Colonic mucosa (tissue), 4 donors: ENCODE data around the gene SLC22A14. TPM values are rescaled to one million over a fixed set of nuclear protein-coding genes. Genes with fewer than 3 reads are reported as not detected.

Experiments
- DNase-seq: peaks from one replicate; pipeline ENCODE4 v3.0.0-alpha.2; 2020
- H3K27ac ChIP-seq: fragments of 200-600 bp; one replicate; pipeline ENCODE4 v1.8.0; 2021
- H3K27me3 ChIP-seq: fragments of 200-600 bp; one replicate; pipeline ENCODE4 v1.8.0; 2021
- H3K36me3 ChIP-seq: fragments of 200-600 bp; one replicate; pipeline ENCODE4 v1.8.0; 2021
- H3K4me1 ChIP-seq: fragments of 200-600 bp; one replicate; pipeline ENCODE4 v1.8.0; 2021; ENCODE audit warnings: mild to moderate bottlenecking
- H3K4me3 ChIP-seq: fragments of 200-600 bp; one replicate; pipeline ENCODE4 v1.8.0; 2021
- H3K9ac ChIP-seq, 2 donors: one replicate each; pipeline ENCODE4 v1.7.0; 2013; ENCODE audit warnings: control low read depth in 2 of 2, low read depth in 2 of 2, low read length in 2 of 2
- H3K9me3 ChIP-seq: fragments of 200-600 bp; one replicate; pipeline ENCODE4 v1.8.0; 2021
- CTCF ChIP-seq: fragments of 200-600 bp; IDR thresholded peaks from one replicate; pipeline ENCODE4 v1.8.0; 2022; ENCODE audit warnings: antibody characterized with exemption, mild to moderate bottlenecking
- intact Hi-C: fragments of 100-400 bp; cut with DNase I; formaldehyde crosslinking; loops from one replicate; pipeline ENCODE4 v1.14.1; 2022
- total RNA-seq, 2 donors: library from RNA; stranded (reverse); fragmentation: NEBNext Ultra II Directional in 1 of 2; extraction: Animal tissue kit (Norgen Biotek cat#: 25700) in 1 of 2; gene quantifications; one replicate each; pipeline ENCODE4 v1.2.1, GENCODE V29; 2021
- donor health status: healthy.
- donor health status: DM: no; HTN: no; CAD: no.
- donor health status: DM: no; HTN: no; CAD: no.

Gene SLC22A14
- total RNA-seq, 2 donors from 2014 or later, result 0.11 to 0.44 TPM

- DNase-seq, result no peak
- Histone ChIP-seq H3K27ac (no peak overlapping the region), H3K9me3 (no peaks in the 10 kb centered on the region), H3K4me1 (no peaks in the 10 kb centered on the region), H3K27me3 (no peaks in the 10 kb centered on the region), H3K4me3 (no peak overlapping the region), H3K9ac (no peak overlapping the region), H3K36me3 (no peaks in the 10 kb centered on the region)
- TF ChIP-seq CTCF, result no peak
- intact Hi-C loops, result no loop called here
These were observed 49.3 kb downstream of the SLC22A14 start for GRCh38 chr3:38331257-38332022.

GRCh38 chr3:38332201-38332600, 50.1 kb downstream of the SLC22A14 start:
- TF ChIP-seq CTCF, result no peak
- no peaks in the 10 kb centered on the region for H3K27me3 ChIP-seq
- no peak overlapping the region for H3K27ac ChIP-seq
- intact Hi-C loops, result no loop called here
- H3K4me1 ChIP-seq, result no peaks in the 10 kb centered on the region
- DNase-seq, result no peak
- no peak overlapping the region for H3K4me3 ChIP-seq
- no peak overlapping the region for H3K9ac ChIP-seq
- H3K9me3 ChIP-seq, result no peaks in the 10 kb centered on the region
- no peaks in the 10 kb centered on the region for H3K36me3 ChIP-seq

- H3K9ac ChIP-seq, result no peak overlapping the region
- H3K27me3 ChIP-seq, result no peaks in the 10 kb centered on the region
- TF ChIP-seq CTCF, result no peak
- H3K9me3 ChIP-seq, result no peaks in the 10 kb centered on the region
- H3K4me1 ChIP-seq, result no peaks in the 10 kb centered on the region
- no peak for DNase-seq
- H3K36me3 ChIP-seq, result no peaks in the 10 kb centered on the region
- intact Hi-C loops, result no loop called here
- no peak overlapping the region for H3K27ac ChIP-seq
- no peak overlapping the region for H3K4me3 ChIP-seq
These were observed 52.3 kb downstream of the SLC22A14 start for GRCh38 chr3:38334142-38335055.

- no peaks in the 10 kb centered on the region for H3K4me1 ChIP-seq
- H3K9ac ChIP-seq, result no peak overlapping the region
- intact Hi-C loops, result no loop called here
- H3K4me3 ChIP-seq, result no peak overlapping the region
- no peaks in the 10 kb centered on the region for H3K9me3 ChIP-seq
- no peak for TF ChIP-seq CTCF
- H3K27ac ChIP-seq, result no peak overlapping the region
- H3K36me3 ChIP-seq, result no peaks in the 10 kb centered on the region
- no peaks in the 10 kb centered on the region for H3K27me3 ChIP-seq
- no peak for DNase-seq
These were observed 53.2 kb downstream of the SLC22A14 start for GRCh38 chr3:38335263-38335662.

- Histone ChIP-seq H3K9ac (no peak overlapping the region), H3K27me3 (no peaks in the 10 kb centered on the region), H3K4me3 (no peak overlapping the region), H3K4me1 (no peaks in the 10 kb centered on the region), H3K36me3 (no peaks in the 10 kb centered on the region), H3K9me3 (no peaks in the 10 kb centered on the region), H3K27ac (no peak overlapping the region)
- no peak for DNase-seq
- intact Hi-C loops, result no loop called here
- TF ChIP-seq CTCF, result no peak
These were observed 55.6 kb downstream of the SLC22A14 start for GRCh38 chr3:38337703-38338102.
